NCI-H748 (cell line): ENCODE data around the gene ARHGAP26.

ENCODE experiments used
- DNase-seq: peaks from one replicate; lab custom pipeline; 2025; ENCODE audit not compliant: unreplicated experiment; lab: John Stamatoyannopoulos, UW

ARHGAP26 gene

DNA sequence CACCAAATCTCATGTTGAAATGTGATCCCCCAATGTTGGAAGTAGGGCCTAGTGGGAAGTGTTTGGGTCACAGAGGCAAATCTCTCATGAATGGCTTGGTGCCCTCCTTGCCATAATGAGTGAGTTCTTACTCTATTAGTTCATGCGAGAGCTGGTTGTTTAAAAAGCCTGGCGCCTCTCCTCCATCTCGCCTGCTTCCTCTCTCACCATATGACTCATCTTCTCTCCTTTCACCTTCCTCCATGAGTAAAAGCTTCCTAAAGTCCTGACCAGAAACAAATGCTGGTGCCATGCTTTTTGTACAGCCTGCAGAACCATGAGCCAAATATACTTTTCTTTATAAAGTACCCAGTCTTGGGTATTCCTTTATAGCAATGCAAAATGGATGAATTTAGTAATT is 20.9 kb upstream of the ARHGAP26 start:
- DNase-seq, result no peak

DNA sequence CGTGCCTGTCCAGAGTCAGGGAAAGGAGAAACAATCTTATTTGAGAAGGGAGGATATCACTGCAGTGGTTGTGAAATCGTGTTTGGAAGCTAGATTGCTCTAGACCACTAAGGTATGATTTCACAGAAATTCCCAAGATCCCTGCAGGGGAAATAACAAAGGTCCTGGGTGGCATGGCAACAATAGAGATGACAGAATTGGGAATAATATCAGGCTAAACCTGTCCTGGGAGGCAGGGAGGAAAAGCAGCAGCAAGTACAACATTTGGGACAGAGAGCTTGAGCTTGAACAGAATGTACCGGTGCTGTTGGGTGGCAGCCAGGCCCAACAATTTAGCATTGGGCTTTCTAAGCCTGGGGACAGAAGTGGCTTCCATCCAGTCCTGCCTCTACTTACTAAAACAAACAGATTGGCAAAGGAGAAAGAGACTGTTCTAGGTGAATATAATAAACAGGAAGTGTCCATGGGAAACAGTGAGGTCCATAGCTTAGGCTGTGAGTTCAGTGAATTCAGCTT is 17.0 kb upstream of the ARHGAP26 start:
- no peak for DNase-seq

DNA sequence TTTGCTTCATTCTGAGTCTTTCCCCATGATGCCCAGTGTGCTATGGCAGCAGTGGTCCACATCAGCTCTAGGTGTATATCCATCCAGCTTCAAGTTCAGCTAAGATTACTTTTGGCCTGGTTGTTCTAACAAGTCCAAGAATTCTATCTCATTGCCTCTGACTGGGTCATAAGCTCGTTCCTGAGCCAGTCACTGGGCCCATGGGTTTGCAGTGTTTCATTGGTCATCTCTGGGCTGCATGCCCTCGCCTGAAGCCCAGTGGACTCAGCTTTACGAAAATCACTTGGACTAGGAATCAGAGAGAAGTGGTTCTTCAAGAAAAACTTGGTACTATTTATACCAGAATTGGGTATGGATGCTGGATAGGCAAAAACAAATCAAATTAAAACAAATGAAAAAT is 16.1 kb upstream of the ARHGAP26 start:
- no peak for DNase-seq

DNA sequence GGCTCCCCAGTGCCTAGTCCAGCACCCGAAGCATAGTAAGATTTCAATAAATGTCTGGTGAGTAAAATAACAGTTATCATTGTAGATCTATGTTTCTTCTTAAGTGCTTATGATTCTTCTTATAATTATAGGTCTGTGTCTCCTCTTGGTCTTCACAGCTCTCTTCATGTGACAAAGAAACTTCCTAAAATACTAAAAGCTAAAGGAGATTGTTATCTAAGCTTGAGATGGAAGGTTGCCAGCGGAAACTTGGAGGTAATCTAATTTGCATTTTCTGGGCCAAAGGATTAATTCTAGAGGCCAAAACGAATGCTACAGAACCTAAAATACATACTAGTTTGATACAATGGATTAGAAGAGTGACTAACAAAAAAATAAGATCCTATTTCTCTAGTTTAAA is 13.6 kb upstream of the ARHGAP26 start:
- no peak for DNase-seq

- DNase-seq, result no peak
These were observed 12.6 kb upstream of the ARHGAP26 start for GRCh38 chr5:142757564-142757963.

DNA sequence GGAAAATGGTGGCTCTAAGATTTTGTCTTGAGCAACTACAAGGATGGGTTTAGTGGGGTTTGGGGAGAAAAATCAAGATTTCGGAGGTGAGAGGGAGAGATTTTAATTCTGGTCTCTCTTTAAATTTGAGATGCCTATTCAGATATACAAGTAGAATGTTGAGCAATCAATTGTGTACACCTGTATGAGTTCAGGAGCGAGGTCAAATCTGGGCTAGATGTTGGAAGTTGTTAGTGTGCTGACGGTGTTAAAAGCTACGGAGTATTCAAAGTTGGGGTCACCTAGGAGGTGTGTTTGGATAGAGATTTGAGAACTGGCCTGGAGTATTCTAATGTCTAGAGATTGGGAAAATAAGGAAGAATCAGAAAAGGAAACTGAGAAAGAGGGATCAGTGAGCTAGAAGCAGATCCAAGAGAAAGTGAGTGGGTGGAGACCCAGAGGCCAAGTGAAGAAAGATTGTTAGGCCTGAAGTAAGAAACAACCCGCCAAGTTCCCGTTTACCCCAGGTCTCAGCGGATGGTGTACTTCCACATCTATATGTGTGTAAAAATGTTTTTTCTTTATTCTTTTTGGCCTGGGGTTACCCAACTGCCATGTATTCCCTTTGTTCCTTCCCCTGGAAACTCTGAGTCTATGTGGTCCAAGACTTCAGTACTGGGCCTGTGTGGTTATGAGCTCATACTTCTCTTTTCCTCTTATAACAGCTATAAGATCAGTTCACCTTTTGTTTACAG is 11.9 kb upstream of the ARHGAP26 start:
- DNase-seq, result no peak

DNA sequence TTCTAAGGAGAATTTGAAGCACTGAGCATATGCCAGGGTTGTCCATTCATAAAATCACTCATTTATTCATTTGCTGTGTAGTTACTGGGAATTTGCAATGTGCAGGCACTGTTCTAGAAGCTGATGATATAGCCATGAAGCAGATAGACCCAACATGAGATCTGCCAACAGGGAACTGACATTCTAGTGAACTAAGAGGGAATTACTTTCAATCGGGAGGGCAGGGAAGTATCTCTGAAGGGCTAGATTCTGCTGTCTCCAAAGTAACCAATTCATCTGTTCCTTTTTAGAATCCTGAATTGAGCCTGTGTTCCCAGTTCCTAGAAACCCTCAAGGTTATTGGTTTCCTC is 11.4 kb upstream of the ARHGAP26 start:
- DNase-seq, result no peak

DNA sequence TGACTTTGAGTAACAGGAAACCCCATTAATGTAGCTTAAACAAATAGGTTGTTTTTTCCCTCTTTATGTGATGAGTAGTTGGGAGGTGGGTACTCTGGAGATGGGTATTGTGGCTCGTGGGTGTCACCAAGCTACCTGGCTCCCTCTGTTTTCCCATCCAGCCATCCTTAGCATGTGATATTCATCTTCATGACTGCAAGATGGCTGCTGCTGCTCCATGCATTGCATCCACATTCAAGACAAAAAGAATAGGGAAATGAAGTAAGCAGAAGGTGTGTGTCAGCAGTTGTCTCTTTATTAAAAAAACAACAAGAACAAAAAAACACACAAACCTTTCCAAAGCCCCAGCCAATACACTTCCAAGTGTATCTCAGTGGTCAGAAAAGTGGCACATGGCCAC is 6.5 kb upstream of the ARHGAP26 start:
- no peak for DNase-seq

- DNase-seq, result no peak
These were observed 3.0 kb upstream of the ARHGAP26 start for GRCh38 chr5:142767178-142767577.

GRCh38 chr5:142767911-142768310 is 2.3 kb upstream of the ARHGAP26 start:
- DNase-seq, result no peak

- DNase-seq, result peak; percentile 41
These were observed 855 bp upstream of the ARHGAP26 start for GRCh38 chr5:142769251-142769792.

DNA sequence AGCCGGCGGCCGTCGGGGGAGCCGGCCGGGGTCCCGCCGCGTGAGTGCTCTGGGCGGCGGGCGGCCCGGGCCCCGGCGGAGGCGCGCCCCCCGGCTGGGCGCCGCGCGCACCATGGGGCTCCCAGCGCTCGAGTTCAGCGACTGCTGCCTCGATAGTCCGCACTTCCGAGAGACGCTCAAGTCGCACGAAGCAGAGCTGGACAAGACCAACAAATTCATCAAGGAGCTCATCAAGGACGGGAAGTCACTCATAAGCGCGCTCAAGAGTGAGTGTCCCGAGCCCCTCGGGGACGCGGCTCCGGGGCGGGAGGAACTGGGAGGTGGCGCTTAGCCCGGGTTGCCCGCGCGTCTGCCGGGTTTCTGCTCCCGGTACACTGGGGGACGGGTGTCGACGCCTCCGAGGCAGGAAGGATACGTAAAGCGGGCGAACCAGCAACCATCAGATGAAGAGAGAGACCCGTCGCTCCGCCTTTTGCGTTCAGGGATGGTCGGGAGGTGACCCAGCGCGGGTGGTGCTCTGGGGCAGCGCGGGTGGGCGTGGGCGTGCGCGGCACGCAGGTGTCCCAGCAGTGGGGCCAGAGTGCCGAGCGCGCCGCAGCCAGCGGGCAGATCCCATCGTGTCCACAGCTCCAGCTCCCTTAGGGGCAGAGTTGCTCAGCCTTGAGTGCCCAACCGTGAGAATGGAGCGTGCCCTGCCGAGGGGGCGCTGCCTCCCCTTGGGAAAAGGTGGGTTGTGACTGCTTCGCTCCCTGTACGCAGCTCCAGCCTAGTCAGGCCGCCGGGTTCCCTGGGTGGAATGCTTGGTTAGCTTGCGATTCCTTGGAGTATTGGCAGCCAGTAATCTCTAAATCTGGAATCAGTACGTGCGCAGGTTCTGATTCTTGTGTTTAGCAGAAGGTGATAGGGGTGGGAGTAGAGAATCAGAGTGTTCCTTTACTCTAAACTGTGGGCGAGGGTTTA is 753 bp downstream of the ARHGAP26 start:
- peak; percentile 72 for DNase-seq

DNA sequence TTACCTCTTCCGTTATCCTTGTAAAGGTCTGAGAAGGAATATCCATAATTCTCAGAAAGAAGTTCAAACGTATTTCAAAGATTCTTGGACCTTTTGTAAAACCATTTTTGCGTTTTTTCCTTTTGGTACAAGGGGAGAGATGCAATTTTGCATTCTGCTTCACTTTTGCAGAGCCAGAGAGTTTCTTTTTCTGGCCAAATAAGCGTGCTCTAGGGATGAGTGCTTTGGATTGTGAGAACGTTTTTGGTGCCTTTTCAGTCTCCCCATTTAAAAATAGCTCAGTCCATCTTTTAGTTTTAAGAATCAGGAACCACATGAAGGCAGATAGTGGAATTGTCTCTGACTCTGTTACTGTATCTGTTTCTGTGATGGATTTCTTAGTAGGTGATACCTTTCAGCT is 1.5 kb downstream of the ARHGAP26 start:
- DNase-seq, result no peak

DNA sequence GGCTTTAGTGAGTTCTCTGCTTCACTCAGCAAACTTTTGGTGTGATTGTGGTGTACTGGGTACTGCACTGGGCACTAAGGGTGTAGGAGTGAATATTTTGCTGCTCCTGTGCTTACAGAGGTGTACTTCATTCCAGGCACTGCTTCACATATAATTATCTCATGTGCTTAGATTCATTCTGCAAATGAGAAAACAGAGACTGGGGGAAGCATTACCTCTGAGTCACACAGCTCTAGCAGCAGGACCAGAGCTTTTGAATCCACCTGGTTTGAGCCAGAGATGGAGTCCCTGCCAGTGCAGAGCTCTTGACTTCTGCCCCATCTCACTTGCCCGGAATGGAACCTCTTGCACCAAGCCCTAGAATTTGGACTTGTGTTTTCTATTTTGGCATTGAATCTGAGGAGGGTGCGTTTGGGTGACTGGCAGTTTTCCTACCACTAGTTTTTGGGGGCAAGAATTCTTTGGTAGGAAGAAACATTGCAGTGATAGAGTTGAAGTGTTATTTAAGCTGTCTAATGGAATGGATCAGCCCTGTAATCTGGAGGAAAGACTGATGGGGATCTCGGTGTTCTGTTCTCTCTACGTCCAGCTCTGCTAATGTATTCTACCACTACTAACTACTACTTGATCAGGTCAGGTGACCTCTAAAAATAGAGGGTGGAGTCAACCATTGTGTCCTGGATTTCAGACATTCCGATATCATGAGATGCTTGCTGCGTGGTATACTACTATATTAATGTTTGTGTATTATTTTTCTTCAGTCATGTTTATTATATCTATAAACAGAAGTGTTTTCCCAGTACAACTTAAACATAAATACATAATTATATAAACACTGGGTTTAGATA is 2.5 kb downstream of the ARHGAP26 start:
- no peak for DNase-seq

DNA sequence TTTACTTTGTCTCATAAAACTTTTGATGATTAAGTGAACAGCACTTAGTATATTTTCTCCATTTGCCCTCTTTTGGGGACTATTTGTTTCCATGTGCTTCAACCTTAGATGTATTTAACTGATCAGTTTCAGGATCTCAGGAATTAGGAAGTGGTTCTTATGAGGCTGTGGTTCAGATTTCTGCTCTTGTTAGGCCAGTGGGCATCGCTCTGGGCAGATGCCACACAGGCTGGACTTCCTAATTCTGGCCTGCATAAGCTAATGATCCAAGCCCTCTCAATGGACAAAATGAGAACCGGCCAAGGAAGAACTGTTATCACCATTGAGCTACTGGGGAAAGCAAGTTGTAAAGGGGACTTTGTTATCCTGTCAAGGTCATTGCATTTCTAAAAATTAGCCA is 6.9 kb downstream of the ARHGAP26 start:
- DNase-seq, result no peak

GRCh38 chr5:142777850-142778249 is 7.7 kb downstream of the ARHGAP26 start:
- DNase-seq, result no peak

DNA sequence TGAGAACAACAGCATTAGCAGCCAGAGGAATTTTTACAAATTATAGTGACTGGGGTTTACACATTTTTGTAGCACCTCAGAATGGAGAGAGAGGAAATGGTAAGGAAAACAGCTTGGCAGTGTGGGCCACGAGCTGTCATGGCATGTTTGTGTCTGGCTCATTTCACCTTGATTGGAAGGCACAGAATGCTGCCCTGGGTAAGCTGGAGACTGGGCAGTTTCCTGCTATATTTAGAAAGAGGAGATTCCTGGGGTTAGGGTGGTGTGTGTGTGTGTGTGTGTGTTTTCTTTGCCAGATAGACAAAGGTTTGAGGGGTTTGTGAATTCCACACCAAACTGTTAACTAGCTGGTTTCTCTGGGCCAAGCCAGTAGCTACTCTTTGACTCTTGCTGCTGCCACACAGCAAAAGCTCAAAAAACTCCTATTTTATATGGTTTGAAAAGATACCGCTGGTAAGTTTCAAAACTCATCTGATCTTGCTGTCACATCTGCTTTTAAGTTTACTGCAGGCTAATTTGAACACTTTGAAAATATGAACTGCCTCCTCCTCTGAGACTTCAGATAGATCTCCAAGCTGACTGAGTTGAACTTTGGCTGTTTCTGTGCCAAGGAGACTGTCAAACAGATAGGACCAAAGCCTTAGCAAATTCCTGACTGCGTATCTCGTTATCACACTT is 9.1 kb downstream of the ARHGAP26 start:
- DNase-seq, result no peak

- DNase-seq, result no peak
These were observed 10.7 kb downstream of the ARHGAP26 start for GRCh38 chr5:142780871-142781270.

GRCh38 chr5:142782976-142783530 is 12.9 kb downstream of the ARHGAP26 start:
- no peak for DNase-seq
